ENCODE data around the gene PAX2.
A peak's percentile ranks its signal among the peaks of the same experiment; 100 is the strongest.

Gene PAX2

GRCh38 chr10:100750291-100751210, 5.2 kb downstream of the PAX2 start:
- DNase-seq: no peak

DNA sequence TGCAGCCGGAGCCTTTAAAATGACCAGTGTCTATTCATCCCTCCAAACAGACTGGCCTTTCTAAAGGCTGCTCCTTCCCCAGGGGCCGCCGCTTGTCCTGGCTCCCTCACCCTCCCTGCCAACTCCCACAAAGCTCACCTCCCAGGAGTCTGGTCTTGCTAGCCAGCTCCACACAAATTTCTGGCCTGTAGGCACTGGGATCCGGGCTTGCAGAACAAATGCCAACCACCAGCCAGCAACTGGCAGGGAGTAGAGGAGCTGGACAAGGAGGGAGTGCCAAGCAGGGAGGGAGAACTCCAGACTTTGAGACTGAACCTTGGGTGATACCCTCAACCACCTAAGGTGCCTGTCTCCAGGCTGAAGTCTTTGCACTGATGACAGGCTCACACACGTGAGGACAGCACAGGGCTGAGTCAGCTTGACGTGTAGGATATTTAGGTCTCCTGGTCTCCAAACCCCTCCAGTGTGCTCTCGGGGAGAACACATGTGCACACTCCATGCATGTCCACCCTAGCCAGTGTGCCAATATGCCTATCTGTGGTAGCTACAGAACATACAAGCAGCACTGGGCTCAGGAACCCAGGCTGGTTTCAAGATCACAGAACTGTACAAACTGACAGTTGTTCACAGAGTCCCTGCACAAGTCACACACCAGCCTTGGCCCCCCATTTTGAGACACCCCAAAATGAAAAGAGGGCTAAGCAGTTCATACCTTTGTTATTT, 6.0 kb downstream of the PAX2 start:
- DNase-seq: peak in 3 of 56 donors; percentile 10 to 27 (median 21)

DNA sequence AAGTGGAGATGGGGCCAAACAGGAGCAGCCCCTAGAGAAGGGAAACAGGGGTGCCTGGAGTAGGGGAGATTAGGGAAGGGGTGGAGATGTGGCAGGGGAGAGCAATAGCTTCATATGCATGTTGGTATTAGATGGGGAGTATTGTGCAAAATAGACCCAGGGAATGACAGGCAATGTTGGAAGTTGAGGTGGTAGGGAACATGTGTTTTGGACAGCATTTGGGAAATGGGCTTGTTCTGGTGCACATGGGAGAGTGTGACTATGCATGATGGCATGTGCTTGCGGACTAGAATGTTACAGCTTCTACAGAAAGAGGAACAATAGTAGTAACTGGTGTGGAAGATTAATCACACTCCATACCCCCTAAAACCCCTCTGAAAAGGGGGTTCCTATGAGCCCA, 10.4 kb downstream of the PAX2 start:
- DNase-seq: no peak

DNA sequence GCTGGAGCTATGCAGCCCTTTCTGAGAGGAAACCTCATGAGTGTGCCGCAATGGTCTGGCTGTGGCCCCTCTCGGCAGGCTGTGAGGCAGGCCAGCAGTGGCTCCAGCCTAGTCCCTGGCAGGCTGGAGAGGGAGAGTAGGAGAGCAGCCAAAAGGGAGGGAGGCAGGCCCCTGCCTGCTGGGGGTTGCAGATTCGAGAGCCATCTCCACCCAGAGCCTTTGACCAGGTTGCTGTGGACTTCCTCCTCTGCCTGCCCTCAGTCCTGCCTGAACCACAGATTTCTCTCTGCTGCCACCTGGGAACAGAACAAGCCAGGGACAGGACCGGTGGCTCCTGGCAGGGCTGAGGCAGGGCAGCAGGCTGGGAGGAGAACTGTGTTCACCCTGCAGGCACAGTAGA, 13.9 kb downstream of the PAX2 start:
- DNase-seq: no peak

- no peak for DNase-seq
These were observed 15.3 kb downstream of the PAX2 start for GRCh38 chr10:100760726-100761125.

DNA sequence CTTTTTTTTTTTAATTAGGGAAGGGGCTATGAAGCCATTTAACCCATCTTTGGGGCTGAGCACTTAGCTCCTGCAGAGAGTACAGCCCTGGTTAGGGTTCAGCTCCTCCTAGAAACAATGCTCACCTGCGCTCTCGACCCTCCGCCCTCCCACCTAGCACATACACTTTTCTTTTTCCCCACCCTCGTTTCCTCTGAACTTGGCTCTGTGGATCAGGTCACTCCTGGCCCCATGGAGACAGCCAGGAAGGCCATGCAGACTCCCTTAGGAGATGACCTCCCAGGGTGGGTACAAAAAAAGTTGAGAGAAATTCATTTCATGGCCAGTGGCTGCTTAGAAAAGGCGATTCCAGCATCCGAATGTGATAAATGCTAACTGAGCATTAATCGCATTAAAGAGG, 15.8 kb downstream of the PAX2 start:
- DNase-seq: no peak

DNA sequence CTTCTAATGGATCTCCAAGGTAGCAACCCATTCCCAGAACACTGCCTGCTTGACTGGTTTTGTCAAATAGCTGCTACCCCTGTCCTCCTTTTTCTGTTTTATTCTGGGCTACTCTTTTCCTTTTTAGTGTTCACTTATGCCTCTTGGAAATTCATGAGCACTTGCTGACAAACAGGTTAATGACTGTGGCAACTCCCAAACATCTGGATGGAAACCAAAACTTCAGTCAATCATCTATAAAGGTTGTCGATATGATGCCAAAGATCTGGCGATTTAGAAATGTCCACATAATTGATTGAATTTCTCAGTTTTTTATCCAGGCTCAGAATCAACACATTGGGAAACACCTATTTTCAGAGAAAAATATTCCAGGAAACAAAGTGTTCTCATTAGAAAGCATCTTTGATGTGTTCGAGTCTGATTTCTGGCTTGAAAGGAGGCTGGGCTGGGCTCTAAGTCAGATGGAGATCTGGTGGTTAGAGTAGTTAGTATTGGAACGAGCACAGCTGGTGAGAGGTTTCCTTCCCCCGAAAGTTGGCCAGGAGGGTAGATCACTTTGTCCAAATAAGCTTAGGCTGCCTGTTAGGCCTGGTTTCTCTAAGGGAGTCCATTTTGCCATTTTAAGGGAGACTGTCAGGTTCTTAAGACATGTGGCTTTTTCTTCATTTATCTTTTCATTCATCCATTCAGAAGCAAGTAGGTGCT, 17.8 kb downstream of the PAX2 start:
- DNase-seq: no peak

DNA sequence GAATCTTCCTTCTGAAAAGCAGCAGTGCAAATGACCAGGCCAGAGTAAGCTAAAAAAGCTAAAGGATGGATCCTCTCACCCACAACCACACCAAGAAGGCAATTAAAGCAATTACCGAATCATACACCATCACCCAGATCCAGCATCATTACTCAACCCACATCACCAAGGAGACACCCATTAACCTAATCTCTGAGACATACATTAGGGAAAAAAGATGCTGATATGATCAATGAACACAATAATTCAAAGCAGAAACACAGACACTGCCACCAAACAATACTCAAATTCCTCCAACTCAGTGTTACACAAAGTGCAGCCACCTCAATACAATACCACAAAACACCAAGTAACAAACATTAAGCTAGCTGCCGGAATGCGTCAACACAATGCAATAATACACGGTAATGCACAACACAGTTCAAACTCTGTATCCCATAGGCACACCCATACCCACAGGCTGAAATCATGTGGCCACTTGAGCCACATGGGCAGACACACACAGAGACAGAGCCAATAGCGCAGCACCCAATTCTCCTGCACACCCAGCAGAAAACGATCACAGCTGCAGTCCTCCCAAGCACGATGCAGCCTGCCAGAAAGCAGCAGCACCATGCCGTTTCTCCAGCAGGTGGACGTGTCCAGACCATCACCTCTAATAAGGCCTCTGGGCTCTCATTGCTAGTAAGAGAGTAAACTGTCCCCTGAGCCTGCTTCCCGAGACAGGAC, 21.5 kb downstream of the PAX2 start:
- no peak for DNase-seq

DNA sequence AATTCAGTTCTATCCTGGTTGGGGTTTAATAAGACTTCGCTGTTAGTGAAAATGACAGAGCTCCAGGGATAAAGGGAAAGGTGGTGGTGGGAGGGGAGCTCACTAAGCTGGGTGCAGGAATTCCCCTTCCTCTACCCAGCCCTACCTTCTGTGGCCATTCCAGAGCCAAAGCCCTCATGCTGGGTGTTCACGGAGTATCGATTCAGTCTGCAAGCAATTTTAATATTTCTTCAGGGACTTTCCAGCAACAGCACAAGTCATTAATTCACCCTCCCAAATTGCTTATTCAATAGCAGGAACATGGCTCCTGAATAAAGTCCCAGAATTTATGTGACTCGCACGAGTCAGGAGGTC, 22.0 kb downstream of the PAX2 start:
- DNase-seq: no peak

GRCh38 chr10:100769481-100769880, 24.1 kb downstream of the PAX2 start:
- DNase-seq: no peak

- DNase-seq: no peak
These were observed 28.3 kb downstream of the PAX2 start for GRCh38 chr10:100773646-100774045.

DNA sequence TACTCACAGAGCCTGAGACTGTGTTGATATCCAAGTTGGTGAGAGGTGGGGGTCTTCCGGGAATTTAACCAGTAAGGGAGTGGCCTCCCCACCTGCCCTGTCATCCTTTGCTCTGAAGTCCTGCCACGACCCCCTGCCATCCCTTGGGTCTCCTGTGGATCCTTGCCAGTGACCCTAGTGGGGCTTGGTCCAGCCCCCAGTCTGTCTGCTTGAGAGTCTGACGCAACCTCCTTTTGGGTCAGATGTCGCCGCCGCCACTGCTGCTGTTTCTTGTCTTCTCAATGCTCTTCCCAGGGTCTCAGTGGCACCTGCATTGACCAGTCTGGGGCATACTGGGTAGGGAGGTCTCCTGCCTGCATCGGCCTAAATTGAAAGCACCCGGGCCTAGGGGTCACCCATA, 28.8 kb downstream of the PAX2 start:
- no peak for DNase-seq

GRCh38 chr10:100774876-100775275, 29.5 kb downstream of the PAX2 start:
- no peak for DNase-seq

GRCh38 chr10:100775386-100775785, 30.0 kb downstream of the PAX2 start:
- peak in 1 of 56 donors; percentile 6 for DNase-seq

DNA sequence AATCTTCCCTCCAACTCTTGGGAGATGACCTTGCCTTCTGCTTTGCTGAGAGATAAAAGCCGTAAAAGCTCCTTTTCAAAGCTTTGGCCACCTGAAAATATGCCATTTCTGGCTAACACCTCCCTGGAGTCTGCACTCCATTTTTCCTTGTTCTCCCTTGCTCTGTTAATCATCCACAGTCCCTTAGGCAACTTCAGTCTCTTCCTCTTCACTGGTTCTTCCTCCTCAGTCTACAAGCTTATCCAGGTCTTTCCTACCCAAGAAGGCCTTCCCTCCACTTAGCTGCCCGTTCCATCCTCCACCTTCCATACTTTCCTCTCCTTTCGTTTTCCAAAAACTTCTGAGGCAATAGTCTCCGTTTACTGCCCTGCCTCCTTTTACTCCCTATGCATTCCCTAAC, 30.5 kb downstream of the PAX2 start:
- DNase-seq: no peak

- no peak for DNase-seq
These were observed 31.3 kb downstream of the PAX2 start for GRCh38 chr10:100776671-100777070.

DNA sequence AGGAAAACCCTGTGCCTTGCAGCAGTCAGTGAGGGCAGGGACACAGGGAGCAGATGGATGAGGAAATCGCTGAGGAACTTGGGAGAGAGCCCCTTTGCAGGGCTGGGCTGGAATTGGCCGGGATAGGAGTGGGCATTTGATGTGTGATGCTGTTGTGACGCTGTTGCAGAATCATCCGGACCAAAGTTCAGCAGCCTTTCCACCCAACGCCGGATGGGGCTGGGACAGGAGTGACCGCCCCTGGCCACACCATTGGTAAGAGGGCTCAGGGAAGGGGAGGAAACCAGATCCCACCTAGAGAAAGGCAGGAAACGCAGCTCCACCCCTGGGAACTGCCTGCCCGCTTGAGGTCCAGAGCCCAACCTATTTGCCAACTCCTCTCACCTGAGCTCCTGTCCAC, 33.9 kb downstream of the PAX2 start:
- DNase-seq: no peak

GRCh38 chr10:100780324-100780723, 34.9 kb downstream of the PAX2 start:
- no peak for DNase-seq

DNA sequence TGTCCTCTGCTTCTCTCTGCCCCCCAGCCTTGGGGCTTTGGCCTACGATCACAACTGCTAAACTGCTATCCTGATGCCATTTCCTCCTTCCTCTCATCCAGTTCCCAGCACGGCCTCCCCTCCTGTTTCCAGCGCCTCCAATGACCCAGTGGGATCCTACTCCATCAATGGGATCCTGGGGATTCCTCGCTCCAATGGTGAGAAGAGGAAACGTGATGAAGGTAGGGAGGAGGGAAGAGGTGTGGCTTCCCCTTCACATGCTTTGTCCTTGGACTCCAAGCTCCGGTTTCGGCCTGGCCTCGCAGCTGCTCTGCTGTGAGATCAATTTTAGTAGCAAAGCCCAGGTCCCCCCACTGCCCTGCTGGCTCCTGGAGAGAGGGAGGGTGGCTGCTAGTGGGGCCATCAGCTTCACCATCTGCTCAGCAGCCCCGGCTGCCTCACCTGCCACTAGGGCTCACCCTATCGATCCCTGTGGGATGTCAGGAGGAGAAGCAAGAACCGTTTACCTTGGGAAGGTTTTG, 35.8 kb downstream of the PAX2 start:
- no peak for DNase-seq

GRCh38 chr10:100782461-100783244, 37.3 kb downstream of the PAX2 start:
- no peak for DNase-seq
